Mesenteric fat pad (tissue), 1 donor: ENCODE results near the gene SNAP29. TPM values are rescaled to one million over a fixed set of nuclear protein-coding genes. Genes with fewer than 3 reads are reported as not detected.
"Not testable (repeated sequence)": the region's sequence is repeated elsewhere in the genome, so short reads cannot be mapped to it uniquely, and the experiment has no call there.

Experiments used
- DNase-seq: peaks from one replicate; pipeline ENCODE4 v3.0.0-alpha.2; 2020; ENCODE audit warnings: low spot score
- total RNA-seq: library from RNA; stranded (reverse); fragmentation: NEBNext Ultra II Directional; extraction: Animal tissue kit (Norgen Biotek cat#: 25700); gene quantifications from one replicate; pipeline ENCODE4 v1.2.1, GENCODE V29; 2021
- donor health status: DM: yes; HTN: yes; CAD: no.

SNAP29 gene
- total RNA-seq, 1 donor from 2014 or later, result 30.8 TPM

- no peak for DNase-seq
Observed at GRCh38 chr22:20834206-20834605, 24.6 kb upstream of the SNAP29 start.

GRCh38 chr22:20834725-20835124 lies 24.1 kb upstream of the SNAP29 start:
- no peak for DNase-seq

GRCh38 chr22:20836987-20837823 lies 21.6 kb upstream of the SNAP29 start:
- no peak for DNase-seq

- not testable (repeated sequence) for DNase-seq
Observed at GRCh38 chr22:20839354-20839753, 19.5 kb upstream of the SNAP29 start.

GRCh38 chr22:20839837-20840645 lies 18.8 kb upstream of the SNAP29 start:
- DNase-seq, result peak; percentile 51

GRCh38 chr22:20840646-20841371 lies 18.0 kb upstream of the SNAP29 start:
- DNase-seq, result no peak

GRCh38 chr22:20843501-20843900 lies 15.3 kb upstream of the SNAP29 start:
- DNase-seq, result no peak

- DNase-seq, result no peak
Observed at GRCh38 chr22:20844055-20845037, 14.5 kb upstream of the SNAP29 start.

- DNase-seq, result peak; percentile 71
Observed at GRCh38 chr22:20847318-20847822, 11.4 kb upstream of the SNAP29 start.

- no peak for DNase-seq
Observed at GRCh38 chr22:20852076-20852475, 6.7 kb upstream of the SNAP29 start.

- no peak for DNase-seq
Observed at GRCh38 chr22:20852503-20852902, 6.3 kb upstream of the SNAP29 start.

- no peak for DNase-seq
Observed at GRCh38 chr22:20853236-20853660, 5.6 kb upstream of the SNAP29 start.

GRCh38 chr22:20857247-20857643 lies 1.6 kb upstream of the SNAP29 start:
- no peak for DNase-seq

GRCh38 chr22:20857838-20858614 lies 781 bp upstream of the SNAP29 start:
- peak; percentile 93 for DNase-seq

GRCh38 chr22:20859615-20860014 lies 808 bp downstream of the SNAP29 start:
- DNase-seq, result no peak

- no peak for DNase-seq
Observed at GRCh38 chr22:20862540-20862939, 3.7 kb downstream of the SNAP29 start.

- no peak for DNase-seq
Observed at GRCh38 chr22:20863366-20863765, 4.6 kb downstream of the SNAP29 start.

- DNase-seq, result no peak
Observed at GRCh38 chr22:20864186-20864908, 5.5 kb downstream of the SNAP29 start.

GRCh38 chr22:20865331-20865730 lies 6.5 kb downstream of the SNAP29 start:
- no peak for DNase-seq
